NT2/D1 (cell line): Measurements from ENCODE around the gene FIBCD1.
"Not testable (repeated sequence)": the region's sequence is repeated elsewhere in the genome, so short reads cannot be mapped to it uniquely, and the experiment has no call there.

Source experiments
- SUZ12 ChIP-seq: IDR thresholded peaks from 2 replicates; pipeline ENCODE4 v1.6.1; 2011; ENCODE audit not compliant: insufficient read length, insufficient read depth; ENCODE audit errors: extremely low read depth
- YY1 ChIP-seq: IDR thresholded peaks from 2 replicates; pipeline ENCODE4 v1.6.1; 2011; ENCODE audit not compliant: insufficient read length, insufficient read depth
- ZNF274 ChIP-seq: IDR thresholded peaks from 2 replicates; pipeline ENCODE4 v1.6.1; 2011; ENCODE audit warnings: mild to moderate bottlenecking, low read depth, low read length

- TF ChIP-seq YY1, ZNF274, SUZ12: not testable (repeated sequence)
Observed at GRCh38 chr9:130910041-130910440, 29.0 kb downstream of the FIBCD1 start.
